HEK293 (cell line): Measurements from ENCODE around the gene TRIM66.

Experiments
- GFI1B ChIP-seq: fragments of 450-650 bp; formaldehyde crosslinking; IDR thresholded peaks from 2 replicates; pipeline ENCODE4 v1.5.1; 2016; ENCODE audit warnings: missing biosample characterization, missing genetic modification characterization
- KLF17 ChIP-seq: fragments of 450-650 bp; formaldehyde crosslinking; IDR thresholded peaks from 2 replicates; pipeline ENCODE4 v1.5.1; 2016; ENCODE audit warnings: missing biosample characterization, missing genetic modification characterization
- KLF9 ChIP-seq: fragments of 450-650 bp; formaldehyde crosslinking; IDR thresholded peaks from 2 replicates; pipeline ENCODE4 v1.5.1; 2016; ENCODE audit warnings: missing biosample characterization, missing genetic modification characterization, low read depth
- MYNN ChIP-seq: fragments of 450-650 bp; formaldehyde crosslinking; IDR thresholded peaks from 2 replicates; pipeline ENCODE4 v1.5.1; 2016; ENCODE audit warnings: missing biosample characterization, missing genetic modification characterization, borderline replicate concordance
- PBX3 ChIP-seq: sonication (generic); formaldehyde crosslinking; IDR thresholded peaks from 2 replicates; pipeline ENCODE4 v1.8.1; 2022; ENCODE audit warnings: mild to moderate bottlenecking, moderate library complexity, missing genetic modification reagents
- ZBTB11 ChIP-seq: fragments of 450-650 bp; formaldehyde crosslinking; conservative IDR thresholded peaks from 2 replicates; pipeline ENCODE4 v1.5.1; 2016; ENCODE audit warnings: low read depth, missing biosample characterization, missing genetic modification characterization
- ZBTB20 ChIP-seq: fragments of 450-650 bp; formaldehyde crosslinking; IDR thresholded peaks from 2 replicates; pipeline ENCODE4 v1.5.1; 2016; ENCODE audit warnings: missing biosample characterization, missing genetic modification characterization
- ZBTB6 ChIP-seq: fragments of 450-650 bp; formaldehyde crosslinking; IDR thresholded peaks from 2 replicates; pipeline ENCODE4 v1.5.1; 2017; ENCODE audit warnings: missing biosample characterization, missing genetic modification characterization
- ZNF214 ChIP-seq: fragments of 450-650 bp; formaldehyde crosslinking; IDR thresholded peaks from 2 replicates; pipeline ENCODE4 v1.5.1; 2017; ENCODE audit warnings: missing biosample characterization, mild to moderate bottlenecking, missing genetic modification characterization, borderline replicate concordance
- ZNF248 ChIP-seq: fragments of 450-650 bp; formaldehyde crosslinking; IDR thresholded peaks from 2 replicates; pipeline ENCODE4 v1.5.1; 2017; ENCODE audit warnings: missing biosample characterization, missing genetic modification characterization
- ZNF274 ChIP-seq, 2 experiments: fragments of 200-500 bp in 1 of 2; fragments of 450-650 bp in 1 of 2; sonication (Bioruptor generic) in 1 of 2; formaldehyde crosslinking in 1 of 2; IDR thresholded peaks; 2 replicates each; pipeline versions ENCODE4 v1.5.1 to v1.6.1; 2014 to 2016; ENCODE audit warnings: borderline replicate concordance in 1 of 2, inconsistent platforms in 1 of 2, low read length in 1 of 2, missing biosample characterization in 1 of 2, missing genetic modification characterization in 1 of 2
- ZNF366 ChIP-seq: fragments of 450-650 bp; formaldehyde crosslinking; conservative IDR thresholded peaks from 2 replicates; pipeline ENCODE4 v1.5.1; 2016; ENCODE audit warnings: missing biosample characterization, missing genetic modification characterization
- ZNF449 ChIP-seq: fragments of 450-650 bp; formaldehyde crosslinking; IDR thresholded peaks from 2 replicates; pipeline ENCODE4 v1.5.1; 2017; ENCODE audit warnings: missing biosample characterization, mild to moderate bottlenecking, missing genetic modification characterization, moderate library complexity
- ZNF514 ChIP-seq: fragments of 450-650 bp; formaldehyde crosslinking; IDR thresholded peaks from 2 replicates; pipeline ENCODE4 v1.5.1; 2016; ENCODE audit warnings: missing biosample characterization, missing genetic modification characterization
- ZNF560 ChIP-seq: fragments of 450-650 bp; formaldehyde crosslinking; IDR thresholded peaks from 2 replicates; pipeline ENCODE4 v1.5.1; 2017; ENCODE audit warnings: missing biosample characterization, missing genetic modification characterization, borderline replicate concordance
- ZNF571 ChIP-seq: fragments of 450-650 bp; formaldehyde crosslinking; IDR thresholded peaks from 2 replicates; pipeline ENCODE4 v1.5.0; 2017; ENCODE audit warnings: missing biosample characterization, missing genetic modification characterization
- ZNF600 ChIP-seq: fragments of 450-650 bp; formaldehyde crosslinking; IDR thresholded peaks from 2 replicates; pipeline ENCODE4 v1.5.1; 2016; ENCODE audit warnings: missing biosample characterization, missing genetic modification characterization
- ZNF670 ChIP-seq: fragments of 450-650 bp; formaldehyde crosslinking; IDR thresholded peaks from 2 replicates; pipeline ENCODE4 v1.5.1; 2016; ENCODE audit warnings: missing biosample characterization, missing genetic modification characterization, low read depth
- ZNF830 ChIP-seq: fragments of 450-650 bp; IDR thresholded peaks from 2 replicates; pipeline ENCODE4 v1.5.0; 2018; ENCODE audit warnings: missing biosample characterization, missing genetic modification characterization, low read depth, mild to moderate bottlenecking, moderate library complexity
- TF ChIP-seq, protein P1 (sequence below): fragments of 450-650 bp; formaldehyde crosslinking; IDR thresholded peaks from 2 replicates; pipeline ENCODE4 v1.5.1; 2016; ENCODE audit warnings: missing biosample characterization, missing genetic modification characterization, borderline replicate concordance
- TF ChIP-seq, protein P2 (sequence below): fragments of 450-650 bp; formaldehyde crosslinking; IDR thresholded peaks from 2 replicates; pipeline ENCODE4 v1.5.1; 2016; ENCODE audit warnings: missing biosample characterization, missing genetic modification characterization

Gene TRIM66

DNA sequence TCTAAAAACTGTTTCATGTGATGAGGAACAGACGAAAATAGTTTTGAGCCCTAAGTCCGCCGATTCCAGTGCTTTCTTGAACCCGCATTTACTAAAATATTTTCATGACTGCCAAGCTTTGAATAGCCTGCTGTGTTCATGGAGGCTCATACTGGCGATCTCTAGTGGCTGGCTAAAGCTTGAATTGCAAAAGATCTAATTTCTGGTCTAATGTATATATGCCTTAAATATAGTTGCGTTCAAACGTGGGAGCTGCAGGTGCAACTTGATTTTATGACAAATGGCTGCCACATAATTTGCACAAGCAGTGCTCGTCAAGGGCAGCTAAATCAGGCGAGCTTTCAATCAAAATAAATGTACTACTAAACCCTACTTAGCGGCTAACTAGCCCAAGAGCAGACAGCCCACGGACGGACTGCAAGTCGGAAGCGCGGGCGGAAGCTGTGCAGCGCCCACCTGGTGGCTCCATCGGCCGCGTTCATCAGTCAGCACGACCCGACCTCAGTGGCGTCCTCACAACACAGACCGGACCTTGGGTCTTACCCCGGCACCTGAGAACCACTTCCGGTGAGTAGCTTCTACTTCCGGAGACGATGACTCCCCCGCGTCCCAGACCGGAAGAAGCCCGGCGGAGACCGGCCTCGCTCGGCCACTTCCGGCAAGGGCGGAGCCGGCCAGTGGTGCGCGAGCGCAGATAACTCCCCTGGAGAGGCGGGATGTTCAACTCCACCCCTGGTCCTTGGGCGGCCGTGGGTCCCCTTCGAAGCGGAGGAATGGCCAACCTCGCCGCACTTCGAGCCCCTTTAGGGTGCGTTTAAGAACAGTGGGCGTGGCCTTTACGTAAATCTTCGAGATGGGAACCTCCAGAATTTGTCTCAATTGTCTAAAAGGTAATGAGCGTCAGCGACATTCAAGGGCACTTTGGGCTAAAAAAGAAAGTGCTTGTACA, 6.2 kb upstream of the TRIM66 start (continued):
- TF ChIP-seq, protein P1, sequence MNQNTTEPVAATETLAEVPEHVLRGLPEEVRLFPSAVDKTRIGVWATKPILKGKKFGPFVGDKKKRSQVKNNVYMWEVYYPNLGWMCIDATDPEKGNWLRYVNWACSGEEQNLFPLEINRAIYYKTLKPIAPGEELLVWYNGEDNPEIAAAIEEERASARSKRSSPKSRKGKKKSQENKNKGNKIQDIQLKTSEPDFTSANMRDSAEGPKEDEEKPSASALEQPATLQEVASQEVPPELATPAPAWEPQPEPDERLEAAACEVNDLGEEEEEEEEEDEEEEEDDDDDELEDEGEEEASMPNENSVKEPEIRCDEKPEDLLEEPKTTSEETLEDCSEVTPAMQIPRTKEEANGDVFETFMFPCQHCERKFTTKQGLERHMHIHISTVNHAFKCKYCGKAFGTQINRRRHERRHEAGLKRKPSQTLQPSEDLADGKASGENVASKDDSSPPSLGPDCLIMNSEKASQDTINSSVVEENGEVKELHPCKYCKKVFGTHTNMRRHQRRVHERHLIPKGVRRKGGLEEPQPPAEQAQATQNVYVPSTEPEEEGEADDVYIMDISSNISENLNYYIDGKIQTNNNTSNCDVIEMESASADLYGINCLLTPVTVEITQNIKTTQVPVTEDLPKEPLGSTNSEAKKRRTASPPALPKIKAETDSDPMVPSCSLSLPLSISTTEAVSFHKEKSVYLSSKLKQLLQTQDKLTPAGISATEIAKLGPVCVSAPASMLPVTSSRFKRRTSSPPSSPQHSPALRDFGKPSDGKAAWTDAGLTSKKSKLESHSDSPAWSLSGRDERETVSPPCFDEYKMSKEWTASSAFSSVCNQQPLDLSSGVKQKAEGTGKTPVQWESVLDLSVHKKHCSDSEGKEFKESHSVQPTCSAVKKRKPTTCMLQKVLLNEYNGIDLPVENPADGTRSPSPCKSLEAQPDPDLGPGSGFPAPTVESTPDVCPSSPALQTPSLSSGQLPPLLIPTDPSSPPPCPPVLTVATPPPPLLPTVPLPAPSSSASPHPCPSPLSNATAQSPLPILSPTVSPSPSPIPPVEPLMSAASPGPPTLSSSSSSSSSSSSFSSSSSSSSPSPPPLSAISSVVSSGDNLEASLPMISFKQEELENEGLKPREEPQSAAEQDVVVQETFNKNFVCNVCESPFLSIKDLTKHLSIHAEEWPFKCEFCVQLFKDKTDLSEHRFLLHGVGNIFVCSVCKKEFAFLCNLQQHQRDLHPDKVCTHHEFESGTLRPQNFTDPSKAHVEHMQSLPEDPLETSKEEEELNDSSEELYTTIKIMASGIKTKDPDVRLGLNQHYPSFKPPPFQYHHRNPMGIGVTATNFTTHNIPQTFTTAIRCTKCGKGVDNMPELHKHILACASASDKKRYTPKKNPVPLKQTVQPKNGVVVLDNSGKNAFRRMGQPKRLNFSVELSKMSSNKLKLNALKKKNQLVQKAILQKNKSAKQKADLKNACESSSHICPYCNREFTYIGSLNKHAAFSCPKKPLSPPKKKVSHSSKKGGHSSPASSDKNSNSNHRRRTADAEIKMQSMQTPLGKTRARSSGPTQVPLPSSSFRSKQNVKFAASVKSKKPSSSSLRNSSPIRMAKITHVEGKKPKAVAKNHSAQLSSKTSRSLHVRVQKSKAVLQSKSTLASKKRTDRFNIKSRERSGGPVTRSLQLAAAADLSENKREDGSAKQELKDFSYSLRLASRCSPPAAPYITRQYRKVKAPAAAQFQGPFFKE (tag by site-specific recombination) = no peak
- TF ChIP-seq KLF17 (tag by site-specific recombination) = peak; percentile 8; the same call in 1 of the 2 replicates
- peak; percentile 70; the same call in 1 of the 2 replicates for TF ChIP-seq ZBTB6 (tag by site-specific recombination)
- no peak for TF ChIP-seq ZNF560
- no peak for TF ChIP-seq ZNF274 (IDR thresholded peaks at IDR 0.05; ENCODE audit: low read length)
- TF ChIP-seq ZNF274 (tag by site-specific recombination; IDR thresholded peaks at IDR 0.05; ENCODE audit: borderline replicate concordance) = no peak
- TF ChIP-seq ZNF830 = no peak
- TF ChIP-seq ZNF514 (tag by site-specific recombination) = no peak
- peak; percentile 98 for TF ChIP-seq ZBTB11 (tag by site-specific recombination)
- TF ChIP-seq, protein P2, sequence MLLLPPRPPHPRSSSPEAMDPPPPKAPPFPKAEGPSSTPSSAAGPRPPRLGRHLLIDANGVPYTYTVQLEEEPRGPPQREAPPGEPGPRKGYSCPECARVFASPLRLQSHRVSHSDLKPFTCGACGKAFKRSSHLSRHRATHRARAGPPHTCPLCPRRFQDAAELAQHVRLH (tag by site-specific recombination) = peak; percentile 95
- no peak for TF ChIP-seq GFI1B
- no peak; the same call in 1 of the 2 replicates for TF ChIP-seq ZBTB20 (tag by site-specific recombination)
- no peak for TF ChIP-seq ZNF248 (tag by site-specific recombination)
- no peak for TF ChIP-seq MYNN
- no peak for TF ChIP-seq PBX3 (CRISPR knock-in tag)
- TF ChIP-seq ZNF571 (tag by site-specific recombination) = no peak
- peak; percentile 55 for TF ChIP-seq KLF9
- TF ChIP-seq ZNF600 (tag by site-specific recombination) = peak; percentile 78; the same call in 1 of the 2 replicates
- no peak for TF ChIP-seq ZNF366 (tag by site-specific recombination)
- TF ChIP-seq ZNF214 = no peak
- no peak for TF ChIP-seq ZNF670 (tag by site-specific recombination)
- TF ChIP-seq ZNF449 (tag by site-specific recombination) = peak; percentile 59; the same call in 1 of the 2 replicates
